A673 (cell line): ENCODE results near the gene ZSCAN18. TPM values are rescaled to one million over a fixed set of nuclear protein-coding genes. Genes with fewer than 3 reads are reported as not detected.
A peak's percentile ranks its signal among the peaks of the same experiment; 100 is the strongest.

Source experiments
- BruUV-seq: library from RNA; stranded (reverse); fragments of 400-500 nt; replicated peaks from 2 replicates; lab custom pipeline; 2021; lab: Mats Ljungman, UMichigan
- CTCF ChIA-PET: fragments of 300-600 bp; sonication (Branson Sonifier 250); formaldehyde crosslinking; loops from one replicate; lab custom pipeline; 2022; ENCODE audit warnings: antibody characterized with exemption; lab: Charles Lee
- POLR2A ChIA-PET: fragments of 300-600 bp; sonication (Branson Sonifier 250); formaldehyde crosslinking; loops from one replicate; lab custom pipeline; 2022; ENCODE audit warnings: antibody characterized with exemption; ENCODE audit not compliant: low non-redundant PET; lab: Charles Lee
- DNase-seq: peaks from one replicate; pipeline ENCODE4 v3.0.0-alpha.2; 2015; ENCODE audit warnings: low spot score
- H3K27ac ChIP-seq: fragments of 200-600 bp; sonication (generic); 2 replicates; pipeline ENCODE4 v1.5.1; 2016; ENCODE audit warnings: mixed run types, low read depth, mild to moderate bottlenecking, mixed read lengths, antibody characterized with exemption, low read length; ENCODE audit not compliant: poor library complexity, severe bottlenecking
- H3K27me3 ChIP-seq: fragments of 200-600 bp; sonication (generic); replicated peaks from 2 replicates; pipeline ENCODE4 v1.6.1; 2017; ENCODE audit warnings: mixed run types, low read depth, mild to moderate bottlenecking, mixed read lengths, antibody characterized with exemption, low read length; ENCODE audit not compliant: insufficient read depth, poor library complexity
- H3K36me3 ChIP-seq: fragments of 200-600 bp; sonication (generic); 2 replicates; pipeline ENCODE4 v1.6.1; 2016; ENCODE audit warnings: mixed run types, mild to moderate bottlenecking, mixed read lengths, antibody characterized with exemption, low read length; ENCODE audit not compliant: insufficient read depth, poor library complexity, severe bottlenecking
- H3K4me1 ChIP-seq: fragments of 200-600 bp; sonication (generic); 2 replicates; pipeline ENCODE4 v1.6.1; 2017; ENCODE audit warnings: mixed run types, mild to moderate bottlenecking, mixed read lengths, antibody characterized with exemption, low read length; ENCODE audit not compliant: insufficient read depth, poor library complexity, severe bottlenecking
- H3K4me3 ChIP-seq: fragments of 200-600 bp; sonication (generic); 2 replicates; pipeline ENCODE4 v1.5.1; 2016; ENCODE audit warnings: low read depth, mixed run types, mild to moderate bottlenecking, mixed read lengths, low read length; ENCODE audit not compliant: poor library complexity, severe bottlenecking
- H3K9me3 ChIP-seq: fragments of 200-600 bp; sonication (generic); 2 replicates; pipeline ENCODE4 v1.6.1; 2016; ENCODE audit warnings: mixed run types, low read depth, mild to moderate bottlenecking, mixed read lengths, antibody characterized with exemption, low read length; ENCODE audit not compliant: poor library complexity, severe bottlenecking
- CTCF ChIP-seq: fragments of 300-800, 200-600 bp; sonication (generic); conservative IDR thresholded peaks from 2 replicates; pipeline ENCODE4 v1.5.1; 2017; ENCODE audit warnings: low read depth, mild to moderate bottlenecking, antibody characterized with exemption, low read length, moderate library complexity, mixed read lengths
- EZH2 ChIP-seq: fragments of 200-600 bp; sonication (generic); IDR thresholded peaks from 2 replicates; pipeline ENCODE4 v1.6.1; 2017; ENCODE audit warnings: borderline replicate concordance, low read depth, mild to moderate bottlenecking, mixed read lengths, antibody characterized with exemption, low read length; ENCODE audit not compliant: poor library complexity, severe bottlenecking
- intact Hi-C: fragments of 100-400 bp; cut with micrococcal nuclease; formaldehyde crosslinking; loops from one replicate; pipeline ENCODE4 v1.10.0; 2022; ENCODE audit not compliant: unreplicated experiment
- total RNA-seq: library from RNA; stranded (reverse); gene quantifications from 2 replicates; pipeline ENCODE4 v1.2.3, GENCODE V29; 2021

The ZSCAN18 gene
- total RNA-seq, 1 experiment from 2014 or later = 26.1 TPM

- POLR2A ChIA-PET = interaction anchor here (0.6 kb wide), 1 partner anchor 11 kb away, joined by 5 read pairs; no protein-coding TSS in a partner anchor
- intact Hi-C loops = no loop called here
- H3K36me3 ChIP-seq = no peaks in the 10 kb centered on the region
- TF ChIP-seq EZH2 (no peak), CTCF (no peak)
- H3K27ac ChIP-seq = no peak overlapping the region
- peaks cover 28% of the 10 kb centered on the region for H3K9me3 ChIP-seq
- BruUV-seq = no TSS peak
- no peaks in the 10 kb centered on the region for H3K4me1 ChIP-seq
- H3K27me3 ChIP-seq = no peaks in the 10 kb centered on the region
- DNase-seq = no peak
- CTCF ChIA-PET = no interaction called here
- H3K4me3 ChIP-seq = no peak overlapping the region
Observed at GRCh38 chr19:58056861-58057260, 41.2 kb downstream of the ZSCAN18 start.

GRCh38 chr19:58056261-58056660, 41.8 kb downstream of the ZSCAN18 start:
- no peaks in the 10 kb centered on the region for H3K36me3 ChIP-seq
- H3K9me3 ChIP-seq = peaks cover 26% of the 10 kb centered on the region
- no peaks in the 10 kb centered on the region for H3K4me1 ChIP-seq
- ChIA-PET CTCF (no interaction called here), POLR2A (no interaction called here)
- BruUV-seq = no TSS peak
- H3K27me3 ChIP-seq = no peaks in the 10 kb centered on the region
- DNase-seq = no peak
- no peak overlapping the region for H3K27ac ChIP-seq
- TF ChIP-seq EZH2 = no peak
- no peak for TF ChIP-seq CTCF
- intact Hi-C loops = no loop called here
- no peak overlapping the region for H3K4me3 ChIP-seq

GRCh38 chr19:58054901-58055874, 42.8 kb downstream of the ZSCAN18 start:
- Histone ChIP-seq H3K9me3 (peaks cover 18% of the 10 kb centered on the region), H3K4me1 (no peaks in the 10 kb centered on the region), H3K27me3 (no peaks in the 10 kb centered on the region), H3K36me3 (no peaks in the 10 kb centered on the region), H3K4me3 (peak overlapping the region; percentile 10), H3K27ac (no peak overlapping the region)
- DNase-seq = no peak
- POLR2A ChIA-PET = interaction anchor here (0.5 to 0.7 kb wide), 2 partner anchors 123 to 179 kb away, joined by 3 to 4 read pairs; no protein-coding TSS in a partner anchor
- BruUV-seq = no TSS peak
- peak; percentile 27; the same call in 1 of the 2 replicates for TF ChIP-seq CTCF
- TF ChIP-seq EZH2 = no peak
- CTCF ChIA-PET = no interaction called here
- intact Hi-C loops = no loop called here
